GM06990 (cell line): ENCODE measurements around the gene PHF12.
A peak's percentile ranks its signal among the peaks of the same experiment; 100 is the strongest.

Experiments used
- DNase-seq: peaks from one replicate; pipeline ENCODE4 v3.0.0-alpha.2; 2011; ENCODE audit not compliant: insufficient read length; ENCODE audit errors: extremely low read depth
- H3K27me3 ChIP-seq: replicated peaks from 2 replicates; pipeline ENCODE4 v1.6.0; 2011; ENCODE audit warnings: low read length; ENCODE audit not compliant: control insufficient read depth, insufficient read depth
- H3K36me3 ChIP-seq: 2 replicates; pipeline ENCODE4 v1.5.1; 2011; ENCODE audit warnings: low read length; ENCODE audit not compliant: control insufficient read depth, insufficient read depth
- H3K4me3 ChIP-seq: replicated peaks from 2 replicates; pipeline ENCODE4 v1.5.1; 2011; ENCODE audit warnings: low read depth, mild to moderate bottlenecking, control low read depth, low read length
- TF ChIP-seq, protein P1 (sequence below): IDR thresholded peaks from 2 replicates; pipeline ENCODE4 v1.5.1; 2011; ENCODE audit warnings: low read length, control low read depth, mild to moderate bottlenecking, inconsistent platforms; ENCODE audit not compliant: insufficient read depth, poor library complexity, severe bottlenecking

The PHF12 gene

DNA sequence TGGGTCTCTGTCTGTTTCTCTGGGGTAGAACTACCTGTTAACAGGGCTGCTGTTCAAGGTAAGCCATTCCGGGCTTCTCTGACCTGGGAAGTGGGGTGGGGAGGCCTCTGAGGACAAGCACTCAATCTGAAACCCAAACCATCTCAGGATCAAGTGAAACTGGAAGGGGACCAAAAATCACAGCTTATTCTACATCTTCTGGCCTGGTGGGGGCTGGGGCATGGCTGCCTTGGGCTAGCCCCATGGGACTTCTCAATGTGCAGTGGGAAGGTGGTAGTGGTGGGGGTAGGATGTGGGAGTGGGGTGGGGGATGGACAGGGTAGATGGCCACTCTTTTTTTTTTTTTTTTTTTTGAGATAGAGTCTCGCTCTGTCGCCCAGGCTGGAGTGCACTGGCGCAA is 59.3 kb downstream of the PHF12 start:
- Histone ChIP-seq H3K36me3 (no peaks in the 10 kb centered on the region), H3K4me3 (no peak overlapping the region), H3K27me3 (no peaks in the 10 kb centered on the region)
- peak; percentile 71 for DNase-seq
- TF ChIP-seq, protein P1, sequence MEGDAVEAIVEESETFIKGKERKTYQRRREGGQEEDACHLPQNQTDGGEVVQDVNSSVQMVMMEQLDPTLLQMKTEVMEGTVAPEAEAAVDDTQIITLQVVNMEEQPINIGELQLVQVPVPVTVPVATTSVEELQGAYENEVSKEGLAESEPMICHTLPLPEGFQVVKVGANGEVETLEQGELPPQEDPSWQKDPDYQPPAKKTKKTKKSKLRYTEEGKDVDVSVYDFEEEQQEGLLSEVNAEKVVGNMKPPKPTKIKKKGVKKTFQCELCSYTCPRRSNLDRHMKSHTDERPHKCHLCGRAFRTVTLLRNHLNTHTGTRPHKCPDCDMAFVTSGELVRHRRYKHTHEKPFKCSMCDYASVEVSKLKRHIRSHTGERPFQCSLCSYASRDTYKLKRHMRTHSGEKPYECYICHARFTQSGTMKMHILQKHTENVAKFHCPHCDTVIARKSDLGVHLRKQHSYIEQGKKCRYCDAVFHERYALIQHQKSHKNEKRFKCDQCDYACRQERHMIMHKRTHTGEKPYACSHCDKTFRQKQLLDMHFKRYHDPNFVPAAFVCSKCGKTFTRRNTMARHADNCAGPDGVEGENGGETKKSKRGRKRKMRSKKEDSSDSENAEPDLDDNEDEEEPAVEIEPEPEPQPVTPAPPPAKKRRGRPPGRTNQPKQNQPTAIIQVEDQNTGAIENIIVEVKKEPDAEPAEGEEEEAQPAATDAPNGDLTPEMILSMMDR = no peak

DNA sequence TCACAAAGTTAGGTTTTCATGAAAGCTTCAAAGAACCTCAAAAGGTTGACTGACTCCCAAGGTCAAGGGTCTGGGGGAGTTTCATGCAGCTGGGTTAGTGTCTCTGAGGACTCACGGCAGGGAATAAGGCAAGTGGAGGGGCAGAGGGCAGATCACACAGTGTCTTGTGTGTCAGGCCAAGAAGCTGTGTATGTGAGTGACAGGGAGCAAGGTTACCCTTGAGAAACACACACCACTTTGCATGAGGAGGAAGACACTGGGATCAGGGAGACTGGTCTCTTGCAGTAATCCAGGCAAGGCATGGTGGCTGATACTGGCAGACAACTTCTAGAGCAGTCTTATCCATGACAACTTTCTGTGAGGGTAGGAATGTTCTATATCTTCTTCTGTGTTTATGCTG is 60.1 kb downstream of the PHF12 start:
- Histone ChIP-seq H3K27me3 (no peaks in the 10 kb centered on the region), H3K4me3 (no peak overlapping the region), H3K36me3 (no peaks in the 10 kb centered on the region; the same call in 1 of the 2 replicates)
- no peak for DNase-seq
- TF ChIP-seq, protein P1 = no peak

DNA sequence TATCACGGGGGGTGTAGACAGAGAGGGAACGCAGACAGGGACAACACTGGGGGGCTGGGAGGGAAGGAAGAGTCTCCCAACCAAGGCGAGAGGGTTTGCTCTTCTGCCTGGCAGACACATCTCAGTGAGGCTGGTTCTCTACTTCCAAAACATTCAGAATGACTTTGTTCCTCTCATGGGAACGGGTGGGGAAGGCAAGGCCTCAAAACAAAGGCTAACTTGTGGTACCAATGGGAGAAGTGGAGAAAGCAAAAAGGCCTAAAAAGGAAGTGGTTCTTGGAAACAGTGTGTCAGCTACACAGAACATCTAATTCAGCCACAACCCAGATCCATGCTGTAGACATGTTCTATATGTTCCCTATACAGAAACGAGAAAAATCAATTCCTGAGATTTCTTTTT is 61.3 kb downstream of the PHF12 start:
- no peaks in the 10 kb centered on the region; the same call in none of the 2 replicates for H3K36me3 ChIP-seq
- TF ChIP-seq, protein P1 = no peak
- no peak for DNase-seq
- H3K4me3 ChIP-seq = no peak overlapping the region
- no peaks in the 10 kb centered on the region for H3K27me3 ChIP-seq

DNA sequence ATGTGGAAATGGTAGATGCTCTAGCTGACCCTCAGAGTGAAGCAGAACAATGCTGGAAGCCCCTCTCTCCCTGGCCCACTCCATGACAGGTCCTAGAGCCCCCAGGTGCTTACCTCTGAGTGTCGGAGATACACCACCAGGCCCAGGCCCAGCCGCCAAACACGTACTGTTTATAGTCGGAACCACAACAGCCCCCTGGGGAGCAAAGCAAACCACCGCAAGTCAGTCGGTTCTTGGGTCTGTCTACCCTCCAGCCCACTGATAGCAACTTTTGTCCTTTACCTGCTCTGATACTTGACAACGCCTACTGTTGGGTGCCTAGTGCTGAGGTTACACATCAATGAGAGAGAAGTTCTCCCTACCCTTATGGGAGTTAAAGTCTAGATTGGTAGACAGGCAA is 62.5 kb downstream of the PHF12 start:
- Histone ChIP-seq H3K27me3 (no peaks in the 10 kb centered on the region), H3K36me3 (peaks cover 3% of the 10 kb centered on the region), H3K4me3 (0 out of 2 replicates have a peak overlapping the region, but pooled peaks have one; percentile 7)
- DNase-seq = no peak
- TF ChIP-seq, protein P1 = no peak

DNA sequence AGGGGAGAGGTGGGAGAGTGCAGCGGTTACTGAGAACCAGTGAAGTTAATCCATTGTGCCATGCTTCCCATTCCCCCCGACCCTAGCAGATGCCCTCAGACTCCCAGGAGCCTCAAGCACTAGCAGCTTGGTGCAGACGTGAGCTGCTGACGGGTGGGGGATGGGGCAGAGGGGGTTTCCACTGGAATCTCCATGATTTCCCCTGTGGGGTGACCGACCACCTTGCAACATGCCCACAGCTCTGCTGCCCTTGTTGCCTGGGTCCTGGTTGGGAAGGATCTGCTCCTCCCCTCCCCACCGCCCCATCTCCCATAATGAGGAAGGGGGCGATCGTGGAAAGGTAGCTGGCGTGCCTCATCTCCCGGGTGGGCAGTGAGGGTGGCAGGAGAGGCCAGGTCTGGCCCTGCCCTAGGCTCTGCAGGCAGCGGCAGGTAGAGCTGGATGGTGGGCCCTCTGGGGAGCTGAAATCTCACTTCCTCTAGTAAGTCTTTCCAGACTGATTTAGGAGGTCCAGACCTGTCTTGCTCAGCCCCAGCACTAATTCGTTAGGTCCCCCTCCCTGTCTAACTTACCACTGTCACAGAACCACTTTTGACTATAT is 63.3 kb downstream of the PHF12 start:
- H3K4me3 ChIP-seq = 0 out of 2 replicates have a peak overlapping the region, but pooled peaks have one; percentile 3
- H3K27me3 ChIP-seq = no peaks in the 10 kb centered on the region
- peak; percentile 65 for DNase-seq
- peaks cover 6% of the 10 kb centered on the region for H3K36me3 ChIP-seq
- TF ChIP-seq, protein P1 = no peak

DNA sequence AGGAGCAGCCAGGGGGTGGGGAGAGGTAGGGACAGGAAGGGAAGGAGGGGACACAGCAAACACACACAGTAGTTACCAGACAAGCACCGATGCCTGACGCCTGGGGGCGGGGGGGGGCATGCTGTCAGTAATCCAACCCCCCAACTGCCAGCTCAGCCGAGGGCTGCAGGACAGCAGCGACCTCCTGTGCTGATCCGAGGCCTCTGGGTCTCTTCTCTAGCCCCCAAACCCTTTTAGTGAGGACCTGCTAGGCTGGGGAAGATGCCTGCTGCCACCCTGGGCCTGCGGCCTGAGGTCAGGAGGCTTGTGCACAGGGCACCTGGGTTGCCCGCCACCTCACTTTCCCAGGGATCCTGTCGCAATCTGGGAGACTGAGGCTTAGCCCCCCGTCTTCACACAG is 65.4 kb downstream of the PHF12 start:
- DNase-seq = no peak
- H3K4me3 ChIP-seq = no peak overlapping the region
- H3K36me3 ChIP-seq = peaks cover 19% of the 10 kb centered on the region
- no peaks in the 10 kb centered on the region for H3K27me3 ChIP-seq
- TF ChIP-seq, protein P1 = no peak
